ENCODE measurements around the gene FAM136A.
A peak's percentile ranks its signal among the peaks of the same experiment; 100 is the strongest.

Gene FAM136A

GRCh38 chr2:70301344-70302194 lies at the start of gene FAM136A:
TSS of gene FAM136A (minus strand) at chr2:70302067. CDS start at chr2:70302011, 56 bp downstream.
- peak; percentile 97 for TF ChIP-seq CTCF (IDR thresholded peaks at IDR 0.05; ENCODE audit: insufficient read depth, low read length, missing control alignments)
- CTCF ChIA-PET: interaction anchor here (0.6 to 10.1 kb wide), 25 partner anchors 8 to 700 kb away, joined by 3 to 292 read pairs (median 4); partner anchors contain the start of genes C2orf42, MXD1 and SNRPG
- DNase-seq (ENCODE audit: low read depth, low spot score): no peak
- POLR2A ChIA-PET: interaction anchor here (2.1 kb wide), 1 partner anchor 8 kb away, joined by 6 read pairs; the partner anchor contains the start of gene SNRPG
- peak within 1 kb of the TSS; percentile 88 for H3K4me3 ChIP-seq (ENCODE audit: low read depth, low read length)

- no peak for DNase-seq (ENCODE audit: low read depth, low spot score)
- H3K4me3 ChIP-seq (ENCODE audit: low read depth, low read length): no peak overlapping the region
- TF ChIP-seq CTCF (IDR thresholded peaks at IDR 0.05; ENCODE audit: insufficient read depth, low read length, missing control alignments): no peak
- ChIA-PET POLR2A (no interaction called here), CTCF (interaction anchor here (0.6 to 1.7 kb wide), 3 partner anchors 9 to 267 kb away, joined by 3 to 5 read pairs (median 4); no protein-coding TSS in a partner anchor)
These were observed 48.2 kb upstream of the FAM136A start for GRCh38 chr2:70349921-70350685.

- ChIA-PET CTCF (interaction anchor here (1.4 to 1.5 kb wide), 2 partner anchors 44 to 270 kb away, joined by 4 to 6 read pairs; no protein-coding TSS in a partner anchor), POLR2A (no interaction called here)
- TF ChIP-seq CTCF (IDR thresholded peaks at IDR 0.05; ENCODE audit: insufficient read depth, low read length, missing control alignments): no peak
- no peak overlapping the region for H3K4me3 ChIP-seq (ENCODE audit: low read depth, low read length)
- DNase-seq (ENCODE audit: low read depth, low spot score): no peak
These were observed 46.0 kb upstream of the FAM136A start for GRCh38 chr2:70347831-70348230.

- no peak for TF ChIP-seq CTCF (IDR thresholded peaks at IDR 0.05; ENCODE audit: insufficient read depth, low read length, missing control alignments)
- ChIA-PET CTCF (no interaction called here), POLR2A (no interaction called here)
- no peak overlapping the region for H3K4me3 ChIP-seq (ENCODE audit: low read depth, low read length)
- no peak for DNase-seq (ENCODE audit: low read depth, low spot score)
These were observed 42.3 kb upstream of the FAM136A start for GRCh38 chr2:70344195-70344594.

- ChIA-PET CTCF (interaction anchor here (0.8 to 6.9 kb wide), 15 partner anchors 9 to 603 kb away, joined by 3 to 136 read pairs (median 4); no protein-coding TSS in a partner anchor), POLR2A (no interaction called here)
- no peak for TF ChIP-seq CTCF (IDR thresholded peaks at IDR 0.05; ENCODE audit: insufficient read depth, low read length, missing control alignments)
- DNase-seq (ENCODE audit: low read depth, low spot score): no peak
- H3K4me3 ChIP-seq (ENCODE audit: low read depth, low read length): no peak overlapping the region
These were observed 39.6 kb upstream of the FAM136A start for GRCh38 chr2:70341477-70341765.

Data from AG04449 (cell line).